NCI-H2196 treated with DMSO at 0.1 percent for 48 hours (cell line): ENCODE data around the gene WNT2.

ENCODE experiments used
- DNase-seq: peaks from one replicate; lab custom pipeline; 2025; ENCODE audit not compliant: unreplicated experiment; lab: John Stamatoyannopoulos, UW

The WNT2 gene

GRCh38 chr7:117322741-117323304 lies at the start of gene WNT2:
Gene WNT2, minus strand, starts transcription at chr7:117323058. Its CDS starts 69 bp downstream, at chr7:117322989.
- no peak for DNase-seq

GRCh38 chr7:117372073-117372472 lies 49.2 kb upstream of the WNT2 start:
- DNase-seq: no peak

- no peak for DNase-seq
Measured at GRCh38 chr7:117364339-117365080, 41.7 kb upstream of the WNT2 start.

GRCh38 chr7:117362294-117362888 lies 39.5 kb upstream of the WNT2 start:
- no peak for DNase-seq

- no peak for DNase-seq
Measured at GRCh38 chr7:117350027-117350426, 27.2 kb upstream of the WNT2 start.

- no peak for DNase-seq
Measured at GRCh38 chr7:117349570-117349969, 26.7 kb upstream of the WNT2 start.

- DNase-seq: no peak
Measured at GRCh38 chr7:117347962-117348672, 25.3 kb upstream of the WNT2 start.

GRCh38 chr7:117347480-117347879 lies 24.6 kb upstream of the WNT2 start:
- DNase-seq: no peak

GRCh38 chr7:117346161-117346560 lies 23.3 kb upstream of the WNT2 start:
- no peak for DNase-seq

- no peak for DNase-seq
Measured at GRCh38 chr7:117338020-117338419, 15.2 kb upstream of the WNT2 start.

- DNase-seq: no peak
Measured at GRCh38 chr7:117333168-117333567, 10.3 kb upstream of the WNT2 start.

GRCh38 chr7:117332031-117332430 lies 9.2 kb upstream of the WNT2 start:
- no peak for DNase-seq

GRCh38 chr7:117325836-117326235 lies 3.0 kb upstream of the WNT2 start:
- no peak for DNase-seq

GRCh38 chr7:117324960-117325359 lies 2.1 kb upstream of the WNT2 start:
- no peak for DNase-seq

- no peak for DNase-seq
Measured at GRCh38 chr7:117323851-117324711, 1.2 kb upstream of the WNT2 start.

GRCh38 chr7:117323305-117323850 lies 520 bp upstream of the WNT2 start:
- DNase-seq: no peak

GRCh38 chr7:117320523-117320922 lies 2.3 kb downstream of the WNT2 start:
- DNase-seq: no peak

- no peak for DNase-seq
Measured at GRCh38 chr7:117319181-117319580, 3.7 kb downstream of the WNT2 start.

- no peak for DNase-seq
Measured at GRCh38 chr7:117313582-117313981, 9.3 kb downstream of the WNT2 start.
